ENCODE results near the gene ZNF280C. TPM values are rescaled to one million over a fixed set of nuclear protein-coding genes. Genes with fewer than 3 reads are reported as not detected.
"Not testable (repeated sequence)": the region's sequence is repeated elsewhere in the genome, so short reads cannot be mapped to it uniquely, and the experiment has no call there.

Gene ZNF280C
- total RNA-seq, 1 experiment from 2014 or later, result 1.3 TPM

DNA sequence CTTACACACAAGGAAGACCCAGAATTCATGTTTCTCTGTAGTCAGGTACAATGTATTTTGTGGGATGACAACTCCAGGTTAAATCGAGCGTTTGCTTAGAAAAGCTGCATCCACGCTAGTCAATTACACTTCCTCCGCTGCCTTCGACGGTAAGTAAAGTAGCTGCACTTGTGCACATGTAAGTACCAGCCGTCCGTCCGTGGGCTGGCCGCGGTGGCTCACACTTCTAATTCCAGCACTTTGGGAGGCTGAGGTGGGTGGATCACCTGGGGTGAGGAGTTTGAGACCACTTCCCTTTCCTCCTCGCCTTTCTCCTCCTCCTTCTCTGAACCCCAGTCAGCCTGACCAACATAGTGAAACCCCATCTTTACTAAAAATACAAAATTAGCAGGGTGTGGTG is 692 bp upstream of the ZNF280C start:
- not testable (repeated sequence) for H3K9me3 ChIP-seq, DNase-seq

DNA sequence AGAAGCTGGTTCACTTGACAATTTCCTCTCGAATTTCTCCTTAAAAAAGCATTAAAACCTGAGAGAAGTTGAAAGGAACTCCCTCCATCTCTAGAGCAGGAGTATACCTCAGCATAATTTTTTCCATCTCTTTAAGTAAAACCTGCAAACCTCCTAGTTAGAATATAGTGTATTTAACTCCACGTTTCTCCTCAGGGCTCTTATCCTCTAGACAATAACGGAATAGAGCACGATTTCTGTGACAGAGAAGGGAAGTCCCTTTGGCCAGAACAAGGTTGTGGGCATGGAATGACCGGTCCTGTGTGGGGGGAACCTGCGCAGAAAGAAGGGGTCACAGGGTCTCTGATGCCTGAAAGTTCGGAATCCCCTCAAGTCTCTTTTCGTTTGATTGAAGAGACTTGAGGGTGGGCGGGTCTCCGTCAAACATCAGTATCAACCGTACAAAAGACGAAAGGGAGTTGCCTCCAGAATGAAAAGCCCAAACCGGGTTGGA is 697 bp downstream of the ZNF280C start:
- Histone ChIP-seq H3K9me3 (peaks cover 4% of the 10 kb centered on the region), H3K36me3 (no peaks in the 10 kb centered on the region), H3K4me3 (peak overlapping the region; percentile 76), H3K27me3 (no peaks in the 10 kb centered on the region)
- no peak for DNase-seq

More for the DNA sequence above, 692 bp upstream of the ZNF280C start:
- H3K36me3 ChIP-seq, H3K27me3 ChIP-seq, H3K4me3 ChIP-seq: not testable (repeated sequence)

DNA sequence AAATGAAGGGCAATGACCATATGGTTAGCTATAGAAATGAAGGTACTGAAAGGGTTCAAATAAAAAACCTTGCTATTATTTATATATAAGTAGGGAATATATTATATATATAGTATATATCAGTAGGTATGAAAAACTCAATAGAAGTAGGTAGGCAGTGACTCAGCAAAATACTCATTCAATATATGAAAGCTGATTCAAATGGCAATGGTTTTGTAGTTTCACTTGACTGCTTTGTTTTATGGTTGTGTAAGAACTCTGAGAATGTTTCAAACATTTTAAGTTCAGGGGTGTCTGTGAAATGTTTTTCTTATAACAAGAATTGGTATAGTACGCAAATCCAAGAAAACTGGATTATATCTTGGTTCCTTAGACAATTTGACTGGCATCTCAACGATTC is 4.1 kb downstream of the ZNF280C start:
- Histone ChIP-seq H3K36me3 (no peaks in the 10 kb centered on the region), H3K27me3 (no peaks in the 10 kb centered on the region), H3K9me3 (peaks cover 4% of the 10 kb centered on the region), H3K4me3 (no peak overlapping the region)
- no peak for DNase-seq

DNA sequence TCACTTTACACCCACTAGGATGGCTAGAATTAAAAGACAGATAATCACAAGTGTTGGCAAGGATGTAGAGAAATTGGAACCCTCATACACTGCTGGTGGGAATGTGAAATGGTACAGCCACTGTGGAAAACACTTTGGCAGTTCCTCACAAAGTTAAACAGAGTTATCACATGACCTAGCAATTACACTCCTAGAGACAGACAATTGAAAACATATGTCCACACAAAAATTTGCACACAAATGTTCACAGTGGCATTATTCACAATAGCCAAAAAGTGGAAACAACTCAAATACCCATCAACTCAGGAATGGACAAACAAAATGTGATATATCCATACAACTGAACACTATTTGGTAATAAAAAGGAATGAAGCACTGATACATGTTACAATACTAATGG is 5.7 kb downstream of the ZNF280C start:
- Histone ChIP-seq H3K27me3 (no peaks in the 10 kb centered on the region), H3K9me3 (no peaks in the 10 kb centered on the region), H3K4me3 (no peak overlapping the region), H3K36me3 (no peaks in the 10 kb centered on the region)
- DNase-seq, result no peak

DNA sequence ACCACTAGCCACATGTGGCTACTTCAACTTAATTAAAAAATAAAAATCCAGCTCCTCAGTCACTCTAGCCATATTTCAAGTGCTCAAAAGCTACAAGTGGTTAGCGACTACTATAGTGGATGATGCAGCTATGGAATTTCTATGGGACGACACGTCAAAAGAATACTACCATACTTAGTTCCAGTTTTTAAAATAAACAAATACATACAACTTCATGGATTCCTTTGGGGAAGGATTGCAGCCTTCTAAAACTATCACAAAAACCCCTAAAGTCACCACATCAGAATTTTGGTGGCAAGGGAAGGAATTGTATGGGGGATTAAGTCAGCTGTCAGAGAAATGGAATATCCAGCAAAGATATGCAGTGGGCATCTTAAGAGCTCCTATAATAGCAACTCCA is 6.5 kb downstream of the ZNF280C start:
- no peaks in the 10 kb centered on the region for H3K36me3 ChIP-seq
- H3K27me3 ChIP-seq, result no peaks in the 10 kb centered on the region
- no peak for DNase-seq
- H3K4me3 ChIP-seq, result no peak overlapping the region
- H3K9me3 ChIP-seq, result no peaks in the 10 kb centered on the region

DNA sequence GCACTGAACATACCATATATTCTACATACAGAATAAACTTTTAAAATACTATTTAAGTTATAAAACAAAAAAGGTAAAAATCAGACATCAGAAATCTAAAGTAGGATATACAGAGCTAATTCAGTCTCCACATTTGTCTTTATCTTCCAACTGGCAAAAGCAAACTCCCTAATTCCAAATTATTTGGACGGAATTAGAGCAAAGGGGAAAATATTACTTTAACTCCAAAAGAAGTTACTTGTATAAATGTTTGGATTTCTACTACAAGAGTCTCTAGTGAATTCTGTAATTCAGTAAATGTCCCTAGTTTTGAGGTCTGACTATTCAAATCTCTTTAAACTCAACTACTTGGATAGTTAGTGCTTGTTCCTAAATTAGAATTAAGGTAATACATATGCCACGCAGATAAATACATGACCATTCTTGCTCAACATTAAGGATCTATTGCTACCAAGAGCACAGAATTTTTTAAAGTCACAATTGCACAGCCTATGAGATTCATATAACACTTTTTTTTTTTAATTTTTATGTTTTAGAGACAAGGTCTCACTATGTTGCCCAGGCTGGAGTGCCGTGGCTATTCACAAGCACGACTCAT is 7.3 kb downstream of the ZNF280C start:
- no peak for DNase-seq
- no peaks in the 10 kb centered on the region for H3K27me3 ChIP-seq
- no peaks in the 10 kb centered on the region for H3K9me3 ChIP-seq
- H3K36me3 ChIP-seq, result no peaks in the 10 kb centered on the region
- H3K4me3 ChIP-seq, result no peak overlapping the region

DNA sequence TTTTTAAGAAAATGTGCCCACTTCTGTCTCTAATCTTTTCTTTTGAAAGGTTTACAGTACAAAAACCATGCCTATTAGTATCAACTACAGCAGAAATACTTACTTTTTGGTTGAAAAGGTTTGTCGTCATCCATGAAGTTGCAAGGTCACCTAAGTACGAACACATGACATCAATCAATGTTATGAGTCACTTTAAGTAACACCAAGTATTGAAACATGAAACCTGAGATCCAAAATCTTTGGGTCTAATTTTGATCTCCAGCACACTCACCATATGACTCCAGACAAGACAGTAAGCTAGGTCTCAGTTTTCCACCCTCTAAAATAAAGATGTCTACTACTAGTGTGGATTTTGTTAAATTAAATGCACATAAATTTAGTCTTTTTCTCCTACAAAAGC is 8.4 kb downstream of the ZNF280C start:
- no peak for DNase-seq
- Histone ChIP-seq H3K27me3 (no peaks in the 10 kb centered on the region), H3K4me3 (no peak overlapping the region), H3K9me3 (no peaks in the 10 kb centered on the region), H3K36me3 (no peaks in the 10 kb centered on the region)

DNA sequence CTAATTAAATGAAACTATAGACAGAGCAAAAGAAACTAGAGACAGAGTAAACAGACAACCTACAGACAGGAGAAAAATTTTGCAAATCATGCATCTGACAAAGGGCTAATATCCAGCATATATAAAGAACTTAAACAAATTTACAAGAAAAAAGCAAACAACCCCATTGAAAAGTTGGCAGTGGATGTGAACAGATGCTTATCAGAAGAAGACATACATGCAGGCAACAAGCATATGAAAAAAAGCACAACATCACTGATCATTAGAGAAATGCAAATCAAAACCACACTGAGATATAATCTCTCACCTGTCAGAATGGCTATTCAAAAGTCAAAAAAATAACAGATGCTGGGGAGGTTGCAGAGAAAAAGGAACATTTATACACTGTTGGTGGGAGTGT is 14.8 kb downstream of the ZNF280C start:
- Histone ChIP-seq H3K9me3 (no peaks in the 10 kb centered on the region), H3K4me3 (no peak overlapping the region), H3K36me3 (no peaks in the 10 kb centered on the region), H3K27me3 (no peaks in the 10 kb centered on the region)
- no peak for DNase-seq

DNA sequence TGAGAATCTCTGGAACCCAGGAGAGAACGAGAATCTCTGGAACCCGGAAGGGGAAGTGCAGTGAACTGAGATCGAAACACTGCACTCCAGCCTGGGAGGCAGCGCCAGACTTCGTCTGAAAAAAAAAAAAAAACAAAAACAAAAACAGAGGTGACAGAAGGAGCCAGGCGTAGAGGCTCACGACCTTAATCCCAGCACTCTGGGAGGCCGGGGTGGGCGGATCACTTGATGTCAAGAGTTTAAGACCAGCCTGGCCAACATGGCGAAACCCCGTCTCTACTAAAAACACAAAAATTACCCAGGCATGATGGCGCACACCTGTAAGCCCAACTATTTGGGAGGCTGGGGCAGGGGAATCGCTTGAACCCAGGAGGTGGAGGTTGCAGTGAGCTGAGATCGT is 17.0 kb downstream of the ZNF280C start:
- no peaks in the 10 kb centered on the region for H3K9me3 ChIP-seq
- H3K4me3 ChIP-seq, result no peak overlapping the region
- no peaks in the 10 kb centered on the region for H3K36me3 ChIP-seq
- H3K27me3 ChIP-seq, result no peaks in the 10 kb centered on the region
- no peak for DNase-seq

DNA sequence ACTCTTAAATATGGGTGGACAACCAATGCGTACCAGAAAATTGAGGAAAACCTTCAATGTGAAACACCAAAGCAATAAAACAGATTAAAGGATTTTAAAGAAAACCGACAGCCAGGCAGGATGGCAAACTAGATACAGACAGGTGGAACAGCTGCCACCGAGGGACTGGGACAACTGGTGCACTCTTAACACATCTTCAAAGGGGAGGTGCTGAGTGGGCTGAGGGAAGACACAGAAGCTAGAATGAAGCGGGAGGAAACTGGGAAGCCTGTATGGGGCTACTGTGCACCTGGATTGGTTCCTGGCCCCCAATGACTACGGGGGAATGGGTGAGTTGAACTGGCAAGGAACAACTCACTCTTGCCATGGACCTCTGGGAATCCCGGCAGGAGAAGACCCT is 20.7 kb downstream of the ZNF280C start:
- Histone ChIP-seq H3K4me3 (no peak overlapping the region), H3K36me3 (no peaks in the 10 kb centered on the region), H3K9me3 (no peaks in the 10 kb centered on the region), H3K27me3 (no peaks in the 10 kb centered on the region)
- DNase-seq, result no peak

DNA sequence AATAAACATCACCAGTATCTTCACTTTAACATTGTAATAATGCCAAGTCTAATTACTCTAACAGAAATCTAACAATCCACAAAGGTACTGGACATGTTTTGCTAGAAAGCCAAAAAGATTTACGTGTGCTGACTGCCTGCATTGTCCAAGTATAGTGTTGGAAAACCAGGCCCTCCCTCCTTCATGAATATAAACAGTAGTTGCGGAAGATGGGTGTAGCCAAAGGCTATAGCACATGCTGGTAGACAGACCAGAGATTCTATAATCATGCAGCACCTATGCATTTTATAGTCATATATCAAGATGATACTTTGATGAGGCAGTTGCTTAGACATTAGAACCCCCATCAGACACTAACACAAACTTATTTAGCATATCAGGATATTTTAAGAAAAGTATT is 22.6 kb downstream of the ZNF280C start:
- DNase-seq, result no peak
- Histone ChIP-seq H3K36me3 (no peaks in the 10 kb centered on the region), H3K4me3 (no peak overlapping the region), H3K27me3 (no peaks in the 10 kb centered on the region), H3K9me3 (no peaks in the 10 kb centered on the region)

DNA sequence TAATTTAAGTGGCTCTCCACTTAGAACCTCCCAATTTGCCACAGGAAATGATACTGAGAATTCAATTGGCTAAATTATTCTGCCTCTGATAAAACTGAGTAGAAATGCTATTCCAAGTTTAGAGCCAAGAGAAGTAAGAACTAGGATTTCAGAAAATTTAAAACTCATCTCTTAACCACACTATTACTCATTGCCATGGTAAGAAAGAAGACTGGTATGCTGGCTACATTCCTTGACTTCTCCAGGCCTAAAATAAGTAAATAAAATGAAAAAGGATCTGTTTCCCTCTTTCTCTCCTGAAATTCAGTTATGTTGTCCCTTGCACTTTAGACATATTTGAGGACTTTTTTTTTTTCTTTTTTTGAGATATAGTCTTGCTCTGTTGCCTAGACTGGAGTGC is 23.3 kb downstream of the ZNF280C start:
- no peak for DNase-seq
- H3K4me3 ChIP-seq, result no peak overlapping the region
- H3K36me3 ChIP-seq, result no peaks in the 10 kb centered on the region; the same call in 1 of the 2 replicates
- H3K9me3 ChIP-seq, result no peaks in the 10 kb centered on the region
- H3K27me3 ChIP-seq, result no peaks in the 10 kb centered on the region

DNA sequence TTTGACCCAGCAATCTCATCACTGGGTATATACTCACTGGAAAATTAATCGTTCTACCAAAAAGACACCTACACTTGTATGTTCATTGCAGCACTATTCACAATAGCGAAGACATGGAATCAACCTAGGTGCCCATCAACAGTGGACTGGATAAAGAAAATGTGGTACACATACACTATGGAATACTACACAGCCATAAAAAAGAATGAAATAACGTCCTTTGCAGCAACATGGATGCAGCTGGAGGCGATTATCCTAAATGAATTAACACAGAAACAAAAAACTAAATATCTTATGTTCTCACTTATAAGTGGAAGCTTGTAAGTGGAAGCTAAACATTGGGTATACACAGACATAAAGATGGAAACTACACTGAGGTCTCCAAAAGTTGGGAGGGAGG is 37.5 kb downstream of the ZNF280C start:
- H3K4me3 ChIP-seq, H3K36me3 ChIP-seq, DNase-seq, H3K9me3 ChIP-seq, H3K27me3 ChIP-seq: not testable (repeated sequence)

DNA sequence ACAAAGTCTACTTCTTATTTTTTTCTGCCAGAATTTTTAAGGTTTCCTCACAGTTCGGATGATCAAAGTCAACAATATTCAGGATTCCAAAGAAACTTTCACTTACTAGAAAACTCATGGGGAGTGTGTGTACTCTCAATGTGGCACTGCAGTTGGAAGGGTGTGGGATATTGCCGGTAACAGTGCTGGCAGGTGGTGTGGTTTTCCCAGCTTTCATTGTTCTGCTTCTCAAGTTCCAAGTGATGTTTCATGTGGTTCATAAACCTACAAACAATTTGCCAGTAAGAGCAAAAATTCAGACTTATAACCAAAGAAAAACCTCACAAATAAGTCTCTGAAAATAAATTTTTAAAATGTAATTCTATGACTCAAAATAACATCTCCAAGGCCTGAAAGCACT is 39.8 kb downstream of the ZNF280C start:
- H3K4me3 ChIP-seq, result no peak overlapping the region
- DNase-seq, result no peak
- peaks cover 2% of the 10 kb centered on the region for H3K36me3 ChIP-seq
- no peaks in the 10 kb centered on the region for H3K27me3 ChIP-seq
- no peaks in the 10 kb centered on the region for H3K9me3 ChIP-seq

DNA sequence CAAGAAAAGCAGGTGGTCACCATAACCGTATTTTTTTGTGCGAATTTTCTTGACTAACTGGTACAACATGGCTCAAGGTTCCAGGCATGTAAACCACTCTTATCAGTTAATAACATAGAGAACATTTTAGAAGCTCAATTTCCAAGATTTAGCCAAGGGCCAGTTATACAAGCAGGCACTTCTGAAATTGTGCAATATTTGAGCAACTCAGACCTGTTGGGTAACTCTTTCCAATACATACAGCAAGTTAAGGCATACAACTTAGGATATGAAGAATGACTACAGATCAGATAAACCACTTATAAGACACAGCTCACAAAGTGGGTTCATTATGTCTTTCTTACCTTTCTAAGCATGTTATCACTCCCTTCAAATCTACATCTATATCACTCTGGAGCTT is 43.9 kb downstream of the ZNF280C start:
- DNase-seq, result no peak
- no peaks in the 10 kb centered on the region for H3K27me3 ChIP-seq

DNA sequence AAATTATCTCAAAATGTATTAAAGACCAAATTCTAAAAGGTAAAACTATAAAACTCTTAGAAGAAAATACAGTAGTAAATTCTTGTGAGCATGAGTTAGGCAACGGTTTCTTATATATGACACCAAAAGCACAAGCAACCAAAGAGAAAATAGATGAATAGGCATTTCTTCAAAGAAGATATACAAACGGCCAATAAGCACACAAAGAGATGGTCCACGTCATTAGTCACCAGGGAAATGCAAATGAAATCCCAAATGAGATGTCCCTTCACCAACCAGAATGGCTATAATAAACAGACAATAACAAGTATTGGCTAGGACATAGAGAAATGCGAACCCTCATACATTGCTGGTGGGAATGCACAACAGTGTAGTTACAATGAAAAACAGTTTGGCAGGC is 52.4 kb downstream of the ZNF280C start:
- DNase-seq, result no peak
- Histone ChIP-seq H3K9me3 (no peaks in the 10 kb centered on the region), H3K27me3 (no peaks in the 10 kb centered on the region), H3K36me3 (no peaks in the 10 kb centered on the region; the same call in 1 of the 2 replicates), H3K4me3 (no peak overlapping the region)

More for the DNA sequence above, 43.9 kb downstream of the ZNF280C start:
- Histone ChIP-seq H3K4me3 (no peak overlapping the region), H3K9me3 (no peaks in the 10 kb centered on the region), H3K36me3 (peaks cover 2% of the 10 kb centered on the region)

DNA sequence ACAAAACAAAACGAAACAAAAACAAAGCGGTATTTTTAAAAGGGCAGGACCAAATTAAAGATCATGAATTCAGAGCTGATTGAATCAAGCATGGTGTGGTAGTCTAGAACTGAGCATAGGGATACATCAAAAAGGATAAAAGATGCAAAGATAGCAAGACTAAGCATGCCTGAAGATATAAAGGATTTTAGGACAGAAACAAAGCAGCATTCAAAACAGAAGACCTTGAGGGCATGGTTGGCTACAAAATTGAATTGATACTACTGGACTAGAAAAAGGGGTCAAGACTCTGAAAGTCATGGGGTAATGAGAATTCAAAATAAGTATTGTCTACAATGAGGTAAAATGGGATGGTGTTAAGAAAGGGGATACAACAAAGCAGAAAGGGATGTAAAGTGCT is 55.3 kb downstream of the ZNF280C start:
- H3K9me3 ChIP-seq, result no peaks in the 10 kb centered on the region
- no peaks in the 10 kb centered on the region; the same call in 1 of the 2 replicates for H3K36me3 ChIP-seq
- no peaks in the 10 kb centered on the region for H3K27me3 ChIP-seq
- no peak overlapping the region for H3K4me3 ChIP-seq
- no peak for DNase-seq

DNA sequence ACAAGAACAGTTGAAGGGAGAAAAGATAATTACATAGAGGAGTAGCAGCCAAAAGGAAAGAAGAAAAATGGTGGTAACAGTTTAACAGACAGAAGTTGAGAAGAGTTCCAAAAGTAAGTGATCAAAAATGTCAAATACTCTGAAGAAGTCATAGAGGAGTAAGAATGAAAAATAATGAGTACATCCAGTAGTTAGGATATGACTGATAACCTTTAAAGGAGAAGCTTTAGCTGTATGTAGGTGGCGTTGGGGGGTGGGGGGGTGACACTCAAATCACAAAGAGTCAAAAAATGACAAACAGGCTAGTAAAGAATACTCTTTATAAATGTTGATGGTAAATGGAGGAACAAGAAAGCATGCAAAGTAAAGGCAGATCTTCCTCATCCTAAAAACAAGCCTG is 56.3 kb downstream of the ZNF280C start:
- no peak for DNase-seq
- Histone ChIP-seq H3K4me3 (no peak overlapping the region), H3K27me3 (no peaks in the 10 kb centered on the region), H3K9me3 (no peaks in the 10 kb centered on the region), H3K36me3 (no peaks in the 10 kb centered on the region; the same call in 1 of the 2 replicates)

All from MG63 (cell line).